Astrocyte (in vitro differentiated cells and primary cell): ENCODE measurements around the gene FBXO48. TPM values are rescaled to one million over a fixed set of nuclear protein-coding genes. Genes with fewer than 3 reads are reported as not detected.

ENCODE experiments used
- DNase-seq: peaks from one replicate; pipeline ENCODE4 v3.0.0-alpha.2; 2010; ENCODE audit warnings: low read depth
- FAIRE-seq: peaks from 2 replicates; lab custom pipeline; 2011; peaks lifted over from hg19 to GRCh38; lab: Jason Lieb, UNC
- H2AFZ ChIP-seq: 2 replicates; pipeline ENCODE4 v1.6.0; 2012; ENCODE audit warnings: low read depth, low read length, inconsistent platforms
- H3K27ac ChIP-seq: 2 replicates; pipeline ENCODE4 v1.5.1; 2011; ENCODE audit warnings: low read depth, low read length, inconsistent platforms
- H3K27me3 ChIP-seq: 2 replicates; pipeline ENCODE4 v1.6.0; 2011; ENCODE audit warnings: low read length, inconsistent platforms; ENCODE audit not compliant: insufficient read depth
- H3K36me3 ChIP-seq: 2 replicates; pipeline ENCODE4 v1.5.1; 2011; ENCODE audit warnings: low read length, inconsistent platforms; ENCODE audit not compliant: insufficient read depth
- H3K4me1 ChIP-seq: 2 replicates; pipeline ENCODE4 v1.5.1; 2011; ENCODE audit warnings: low read length, inconsistent platforms; ENCODE audit not compliant: insufficient read depth
- H3K4me2 ChIP-seq: 2 replicates; pipeline ENCODE4 v1.6.0; 2012; ENCODE audit warnings: low read length, inconsistent platforms
- H3K4me3 ChIP-seq: 2 replicates; pipeline ENCODE4 v1.5.1; 2011; ENCODE audit warnings: low read depth, mild to moderate bottlenecking, low read length, inconsistent platforms; ENCODE audit not compliant: insufficient read depth
- H3K79me2 ChIP-seq: 2 replicates; pipeline ENCODE4 v1.6.0; 2012; ENCODE audit warnings: mild to moderate bottlenecking, low read length, inconsistent platforms; ENCODE audit not compliant: insufficient read depth
- H3K9ac ChIP-seq: 2 replicates; pipeline ENCODE4 v1.6.0; 2012; ENCODE audit warnings: mild to moderate bottlenecking, low read length, inconsistent platforms
- H3K9me3 ChIP-seq: 2 replicates; pipeline ENCODE4 v1.5.1; 2012; ENCODE audit warnings: low read depth, mild to moderate bottlenecking, low read length, inconsistent platforms; ENCODE audit not compliant: insufficient read depth
- H4K20me1 ChIP-seq: 2 replicates; pipeline ENCODE4 v1.6.0; 2012; ENCODE audit warnings: low read length, inconsistent platforms; ENCODE audit not compliant: insufficient read depth
- H3K27ac Mint-ChIP-seq: one replicate; pipeline ENCODE4 v1.8.0; 2021; ENCODE audit warnings: mild to moderate bottlenecking, mixed read lengths; ENCODE audit not compliant: unreplicated experiment
- H3K27me3 Mint-ChIP-seq: one replicate; pipeline ENCODE4 v1.8.0; 2021; ENCODE audit warnings: low read depth, mixed read lengths; ENCODE audit not compliant: unreplicated experiment
- H3K36me3 Mint-ChIP-seq: one replicate; pipeline ENCODE4 v1.8.0; 2021; ENCODE audit warnings: low read depth, mixed read lengths; ENCODE audit not compliant: unreplicated experiment
- H3K4me1 Mint-ChIP-seq: one replicate; pipeline ENCODE4 v1.8.0; 2021; ENCODE audit warnings: low read depth, mixed read lengths; ENCODE audit not compliant: unreplicated experiment
- H3K4me3 Mint-ChIP-seq: one replicate; pipeline ENCODE4 v1.8.0; 2021; ENCODE audit warnings: mild to moderate bottlenecking, moderate library complexity, mixed read lengths; ENCODE audit not compliant: unreplicated experiment
- H3K9me3 Mint-ChIP-seq: one replicate; pipeline ENCODE4 v1.8.0; 2021; ENCODE audit warnings: mild to moderate bottlenecking, mixed read lengths; ENCODE audit not compliant: unreplicated experiment
- CTCF ChIP-seq: IDR thresholded peaks from 2 replicates; pipeline ENCODE4 v1.5.1; 2011; ENCODE audit warnings: low read depth, mild to moderate bottlenecking, inconsistent platforms, low read length, moderate library complexity; ENCODE audit not compliant: insufficient read depth
- EZH2 ChIP-seq: IDR thresholded peaks from 2 replicates; pipeline ENCODE4 v1.6.1; 2012; ENCODE audit warnings: mild to moderate bottlenecking, low read length, inconsistent platforms; ENCODE audit not compliant: insufficient read depth
- total RNA-seq: library from RNA; stranded (reverse); gene quantifications from 2 replicates; pipeline ENCODE4 v1.2.1, GENCODE V29; 2021

Gene FBXO48
- total RNA-seq, 1 donor from 2014 or later, result 0.54 TPM

GRCh38 chr2:68435615-68436014, 31.5 kb downstream of the FBXO48 start:
- Histone ChIP-seq H3K4me2 (no peak overlapping the region), H3K9me3 (no peaks in the 10 kb centered on the region), H3K36me3 (no peaks in the 10 kb centered on the region), H3K4me1 (no peaks in the 10 kb centered on the region), H3K79me2 (no peaks in the 10 kb centered on the region), H4K20me1 (no peaks in the 10 kb centered on the region), H3K27me3 (no peaks in the 10 kb centered on the region), H2AFZ (no peak overlapping the region), H3K4me3 (no peak overlapping the region), H3K27ac (peak overlapping the region; percentile 29), H3K9ac (no peak overlapping the region)
- FAIRE-seq, result no peak
- Mint-ChIP-seq H3K4me1 (peaks cover 9% of the 10 kb centered on the region), H3K27me3 (peaks cover 3% of the 10 kb centered on the region), H3K4me3 (no peak overlapping the region), H3K27ac (peak overlapping the region; percentile 14), H3K36me3 (peaks cover 2% of the 10 kb centered on the region), H3K9me3 (no peaks in the 10 kb centered on the region)
- DNase-seq, result peak; percentile 46
- TF ChIP-seq CTCF (no peak), EZH2 (no peak)

GRCh38 chr2:68434981-68435380, 32.1 kb downstream of the FBXO48 start:
- Mint-ChIP-seq H3K4me1 (peaks cover 9% of the 10 kb centered on the region), H3K4me3 (no peak overlapping the region), H3K9me3 (peaks cover 2% of the 10 kb centered on the region), H3K27ac (no peak overlapping the region), H3K36me3 (peaks cover 2% of the 10 kb centered on the region), H3K27me3 (peaks cover 6% of the 10 kb centered on the region)
- Histone ChIP-seq H3K27me3 (no peaks in the 10 kb centered on the region), H3K4me2 (no peak overlapping the region), H2AFZ (no peak overlapping the region), H4K20me1 (no peaks in the 10 kb centered on the region), H3K79me2 (no peaks in the 10 kb centered on the region), H3K4me3 (no peak overlapping the region), H3K9ac (no peak overlapping the region), H3K36me3 (no peaks in the 10 kb centered on the region), H3K4me1 (no peaks in the 10 kb centered on the region), H3K27ac (no peak overlapping the region), H3K9me3 (no peaks in the 10 kb centered on the region)
- TF ChIP-seq EZH2 (no peak), CTCF (no peak)
- DNase-seq (no peak), FAIRE-seq (no peak)

GRCh38 chr2:68432696-68433658, 34.1 kb downstream of the FBXO48 start:
- H3K27ac ChIP-seq, result no peak overlapping the region
- peak overlapping the region; percentile 27 for H3K4me3 Mint-ChIP-seq
- no peaks in the 10 kb centered on the region for H4K20me1 ChIP-seq
- H3K27ac Mint-ChIP-seq, result no peak overlapping the region
- peaks cover 7% of the 10 kb centered on the region for H3K27me3 Mint-ChIP-seq
- TF ChIP-seq EZH2, result no peak
- TF ChIP-seq CTCF, result no peak
- H3K9me3 Mint-ChIP-seq, result peaks cover 2% of the 10 kb centered on the region
- DNase-seq (no peak), FAIRE-seq (no peak)
- H3K4me3 ChIP-seq, result no peak overlapping the region
- no peak overlapping the region for H2AFZ ChIP-seq
- peaks cover 2% of the 10 kb centered on the region for H3K36me3 Mint-ChIP-seq
- H3K4me1 Mint-ChIP-seq, result peaks cover 9% of the 10 kb centered on the region
- H3K9ac ChIP-seq, result no peak overlapping the region
- H3K4me2 ChIP-seq, result no peak overlapping the region
- H3K36me3 ChIP-seq, result no peaks in the 10 kb centered on the region
- no peaks in the 10 kb centered on the region for H3K9me3 ChIP-seq
- H3K4me1 ChIP-seq, result no peaks in the 10 kb centered on the region
- peaks cover 2% of the 10 kb centered on the region for H3K27me3 ChIP-seq
- H3K79me2 ChIP-seq, result no peaks in the 10 kb centered on the region
